ENCODE measurements around the gene PMAIP1.

GRCh38 chr18:59941331-59941730 lies 41.5 kb downstream of the PMAIP1 start:
- no peak for TF ChIP-seq CTCF (IDR thresholded peaks at IDR 0.05)
- no peak for TF ChIP-seq ZFX (IDR thresholded peaks at IDR 0.05; ENCODE audit: borderline replicate concordance)
